Right atrium auricular region (tissue), 2 donors: Measurements from ENCODE around the gene EVI5L. TPM values are rescaled to one million over a fixed set of nuclear protein-coding genes. Genes with fewer than 3 reads are reported as not detected.

ENCODE experiments used
- DNase-seq: peaks from one replicate; pipeline ENCODE4 v3.0.0-alpha.2; 2019; ENCODE audit warnings: low spot score
- H3K27ac ChIP-seq, 2 donors: fragments of 200-600 bp; sonication (generic); 1 replicate in 1 of 2; 2 replicates in 1 of 2; pipeline ENCODE4 v1.5.1; 2016 to 2019
- H3K27me3 ChIP-seq, 2 donors: fragments of 200-600 bp; sonication (generic); one replicate each; pipeline versions ENCODE4 v1.5.1 to v1.6.0; 2017 to 2019
- H3K36me3 ChIP-seq: fragments of 200-600 bp; sonication (generic); one replicate; pipeline ENCODE4 v1.5.1; 2016
- H3K4me1 ChIP-seq, 2 donors: fragments of 200-600 bp; sonication (generic); one replicate each; pipeline versions ENCODE4 v1.5.1 to v1.6.0; 2017 to 2019
- H3K4me3 ChIP-seq, 2 donors: fragments of 200-600 bp; sonication (generic); 1 replicate in 1 of 2; 2 replicates in 1 of 2; pipeline ENCODE4 v1.5.1; 2017 to 2019; ENCODE audit warnings: mild to moderate bottlenecking in 1 of 2, moderate library complexity in 1 of 2
- H3K9me3 ChIP-seq, 2 donors: fragments of 200-600 bp; sonication (generic); one replicate each; pipeline ENCODE4 v1.5.1; 2019
- total RNA-seq, 2 donors: library from RNA; depleted of rRNA; stranded (reverse); fragments of >200 nt; gene quantifications; one replicate each; pipeline ENCODE4 v1.1.0, GENCODE V29; 2016
- TF ChIP-seq, protein P1 (sequence below), 2 donors: fragments of 200-600 bp; sonication (generic); IDR thresholded peaks; one replicate each; pipeline ENCODE4 v1.5.1; 2019; ENCODE audit warnings: antibody characterized with exemption in 2 of 2

The EVI5L gene
- total RNA-seq, 2 donors from 2014 or later = 14.2 to 17.4 TPM

DNA sequence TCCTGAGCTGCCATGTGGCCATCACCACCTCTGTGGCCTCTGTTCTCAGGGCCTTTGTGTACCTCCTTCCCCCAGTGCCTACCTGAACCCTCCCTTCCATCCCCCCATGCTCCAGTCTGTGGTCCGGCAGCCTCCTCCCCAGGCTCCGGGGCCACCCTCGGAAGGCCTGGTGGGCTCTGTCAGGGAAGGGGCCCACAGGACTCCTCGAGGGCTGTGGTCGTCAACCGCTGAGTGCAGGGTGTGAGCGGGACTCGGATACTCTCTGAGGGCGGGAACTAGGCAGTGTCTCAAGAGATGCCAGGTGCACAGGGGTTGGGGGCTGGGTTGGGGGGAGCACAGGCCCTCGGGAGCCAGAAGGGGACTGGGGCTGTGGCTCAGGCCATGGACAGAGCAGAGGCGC is 77.5 kb downstream of the EVI5L start:
- H3K36me3 ChIP-seq = peaks cover 47% of the 10 kb centered on the region
- H3K9me3 ChIP-seq = no peaks in the 10 kb centered on the region
- no peaks in the 10 kb centered on the region for H3K27me3 ChIP-seq
- peaks cover 0 to 50% of the 10 kb centered on the region in 2 donors for H3K4me1 ChIP-seq
- TF ChIP-seq, protein P1, sequence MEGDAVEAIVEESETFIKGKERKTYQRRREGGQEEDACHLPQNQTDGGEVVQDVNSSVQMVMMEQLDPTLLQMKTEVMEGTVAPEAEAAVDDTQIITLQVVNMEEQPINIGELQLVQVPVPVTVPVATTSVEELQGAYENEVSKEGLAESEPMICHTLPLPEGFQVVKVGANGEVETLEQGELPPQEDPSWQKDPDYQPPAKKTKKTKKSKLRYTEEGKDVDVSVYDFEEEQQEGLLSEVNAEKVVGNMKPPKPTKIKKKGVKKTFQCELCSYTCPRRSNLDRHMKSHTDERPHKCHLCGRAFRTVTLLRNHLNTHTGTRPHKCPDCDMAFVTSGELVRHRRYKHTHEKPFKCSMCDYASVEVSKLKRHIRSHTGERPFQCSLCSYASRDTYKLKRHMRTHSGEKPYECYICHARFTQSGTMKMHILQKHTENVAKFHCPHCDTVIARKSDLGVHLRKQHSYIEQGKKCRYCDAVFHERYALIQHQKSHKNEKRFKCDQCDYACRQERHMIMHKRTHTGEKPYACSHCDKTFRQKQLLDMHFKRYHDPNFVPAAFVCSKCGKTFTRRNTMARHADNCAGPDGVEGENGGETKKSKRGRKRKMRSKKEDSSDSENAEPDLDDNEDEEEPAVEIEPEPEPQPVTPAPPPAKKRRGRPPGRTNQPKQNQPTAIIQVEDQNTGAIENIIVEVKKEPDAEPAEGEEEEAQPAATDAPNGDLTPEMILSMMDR (IDR thresholded peaks at IDR 0.05) = no peak
- no peak overlapping the region for H3K27ac ChIP-seq
- H3K4me3 ChIP-seq = no peak overlapping the region
- DNase-seq = no peak

DNA sequence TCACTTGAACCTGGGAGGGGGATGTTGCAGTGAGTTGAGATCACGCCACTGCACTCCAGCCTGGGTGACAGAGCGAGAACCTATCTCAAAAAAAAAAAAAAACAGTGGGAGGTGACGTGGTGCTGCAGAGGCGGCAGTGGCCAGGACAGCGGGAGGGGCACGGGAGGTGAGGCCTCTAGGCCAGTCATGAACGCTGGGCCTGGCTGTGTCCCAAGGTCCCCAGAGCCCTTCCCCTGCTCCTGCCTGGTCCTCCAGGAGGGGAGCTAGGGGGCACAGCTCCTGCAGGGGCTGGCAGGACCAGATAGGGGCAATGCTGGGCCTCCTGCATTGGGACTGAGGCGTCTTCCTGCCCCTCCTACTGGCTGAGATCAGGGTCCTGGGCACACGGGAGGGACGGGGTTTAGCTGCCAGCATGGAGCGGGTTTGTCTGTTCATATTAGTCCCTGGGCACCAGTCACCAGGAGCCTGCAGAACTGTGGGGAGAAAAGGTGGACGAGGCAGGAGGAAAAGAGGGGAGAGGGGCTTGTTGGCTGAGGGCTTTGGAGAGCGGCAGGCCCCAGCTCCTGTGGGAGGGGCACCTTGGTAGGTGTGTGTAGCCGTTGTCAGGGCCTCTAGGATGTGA is 78.2 kb downstream of the EVI5L start:
- H3K4me3 ChIP-seq = no peak overlapping the region
- H3K4me1 ChIP-seq = peaks cover 0 to 44% of the 10 kb centered on the region in 2 donors
- no peak overlapping the region for H3K27ac ChIP-seq
- peaks cover 53% of the 10 kb centered on the region for H3K36me3 ChIP-seq
- DNase-seq = no peak
- H3K9me3 ChIP-seq = no peaks in the 10 kb centered on the region
- H3K27me3 ChIP-seq = no peaks in the 10 kb centered on the region
- TF ChIP-seq, protein P1 (IDR thresholded peaks at IDR 0.05) = no peak

DNA sequence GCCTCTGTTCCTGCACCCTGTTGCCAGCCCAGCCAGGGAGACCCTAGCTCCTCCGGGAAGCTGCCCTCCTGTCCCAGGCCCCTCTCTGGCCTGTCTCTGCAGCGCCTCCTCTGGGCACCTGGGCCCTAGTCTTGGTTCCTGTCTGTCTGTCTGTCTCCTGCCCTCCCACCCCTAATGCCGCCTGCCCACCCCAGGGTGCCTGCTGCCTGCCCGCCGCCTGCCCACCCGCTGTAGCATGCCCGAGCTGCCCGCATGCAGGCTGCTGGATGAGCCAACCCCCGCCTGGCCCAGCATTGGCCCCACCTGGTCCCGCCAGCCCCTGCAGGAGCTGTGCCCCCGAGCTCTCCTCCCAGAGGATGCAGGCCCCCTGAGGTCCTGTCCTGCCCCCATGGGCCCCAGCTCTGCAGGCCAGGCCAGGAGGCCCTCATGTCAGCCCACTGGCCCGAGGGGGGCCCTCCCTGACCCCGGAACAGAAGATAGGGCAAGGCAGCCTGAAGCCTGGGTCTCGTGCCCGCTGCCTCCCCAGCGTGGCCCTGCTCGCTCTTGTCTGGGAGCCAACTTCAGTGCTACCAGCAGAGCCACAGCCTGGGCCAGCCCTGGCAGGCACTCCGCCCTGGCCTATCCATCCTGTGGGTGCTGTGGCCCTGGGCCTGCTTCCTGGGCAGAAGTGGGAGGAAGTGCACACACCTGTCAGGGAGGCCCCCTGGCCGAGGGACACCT is 78.9 kb downstream of the EVI5L start:
- H3K27me3 ChIP-seq = no peaks in the 10 kb centered on the region
- TF ChIP-seq, protein P1 (IDR thresholded peaks at IDR 0.05) = no peak
- peaks cover 53% of the 10 kb centered on the region for H3K36me3 ChIP-seq
- H3K27ac ChIP-seq = no peak overlapping the region
- H3K9me3 ChIP-seq = no peaks in the 10 kb centered on the region
- no peak overlapping the region for H3K4me3 ChIP-seq
- no peak for DNase-seq
- H3K4me1 ChIP-seq = peaks cover 0 to 44% of the 10 kb centered on the region in 2 donors

DNA sequence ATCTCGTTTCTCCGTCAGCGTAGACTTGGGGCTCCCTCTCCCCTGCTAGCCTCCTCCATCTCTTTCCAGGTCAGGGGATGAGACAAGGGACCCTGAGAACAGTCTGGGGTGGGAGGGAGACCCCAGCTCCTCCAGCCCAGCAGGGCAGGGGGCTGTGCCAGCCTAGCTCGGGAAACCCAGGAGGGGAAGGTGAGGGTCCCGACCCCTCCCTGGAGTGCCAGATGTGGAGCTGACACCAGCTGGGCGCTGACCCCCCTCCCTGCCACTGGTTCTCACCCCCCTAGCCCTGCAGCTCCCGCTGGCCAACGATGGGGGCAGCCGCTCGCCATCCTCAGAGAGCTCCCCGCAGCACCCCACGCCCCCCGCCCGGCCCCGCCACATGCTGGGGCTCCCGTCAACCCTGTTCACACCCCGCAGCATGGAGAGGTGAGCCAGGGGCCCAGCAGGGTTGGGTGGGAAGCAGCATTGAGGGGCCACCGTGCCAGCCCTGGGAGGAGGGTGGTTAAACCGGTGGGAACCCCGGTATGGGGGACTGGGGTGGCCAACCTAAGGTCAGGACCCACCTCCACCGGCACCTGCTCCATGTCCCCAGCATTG is 79.6 kb downstream of the EVI5L start:
- Histone ChIP-seq H3K27ac (no peak overlapping the region), H3K4me1 (peaks cover 0 to 40% of the 10 kb centered on the region in 2 donors), H3K4me3 (no peak overlapping the region), H3K27me3 (no peaks in the 10 kb centered on the region), H3K36me3 (peaks cover 53% of the 10 kb centered on the region), H3K9me3 (no peaks in the 10 kb centered on the region)
- no peak for DNase-seq
- TF ChIP-seq, protein P1 (IDR thresholded peaks at IDR 0.05) = no peak

DNA sequence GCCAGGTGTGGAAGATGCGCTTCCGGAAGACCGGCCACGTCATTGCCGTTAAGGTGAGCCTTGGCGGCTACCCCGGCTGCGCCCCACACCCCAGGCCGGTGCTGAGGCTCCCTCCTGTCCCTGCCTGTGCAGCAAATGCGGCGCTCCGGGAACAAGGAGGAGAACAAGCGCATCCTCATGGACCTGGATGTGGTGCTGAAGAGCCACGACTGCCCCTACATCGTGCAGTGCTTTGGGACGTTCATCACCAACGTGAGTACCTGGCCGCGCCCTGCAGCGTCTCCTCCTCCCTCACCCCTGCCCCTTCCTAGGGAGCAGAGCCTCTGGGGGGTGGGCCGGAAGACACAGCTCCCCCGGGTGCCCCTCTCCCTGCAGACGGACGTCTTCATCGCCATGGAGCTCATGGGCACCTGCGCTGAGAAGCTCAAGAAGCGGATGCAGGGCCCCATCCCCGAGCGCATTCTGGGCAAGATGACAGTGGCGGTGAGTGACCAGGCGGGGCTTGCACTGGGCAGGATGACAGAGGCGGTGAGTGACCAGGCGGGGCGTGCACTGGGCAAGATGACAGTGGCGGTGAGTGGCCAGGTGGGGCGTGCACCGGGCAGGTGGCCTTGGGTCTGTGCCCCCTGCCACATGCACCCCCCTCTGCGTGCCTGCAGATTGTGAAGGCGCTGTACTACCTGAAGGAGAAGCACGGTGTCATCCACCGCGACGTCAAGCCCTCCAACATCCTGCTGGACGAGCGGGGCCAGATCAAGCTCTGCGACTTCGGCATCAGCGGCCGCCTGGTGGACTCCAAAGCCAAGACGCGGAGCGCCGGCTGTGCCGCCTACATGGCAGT is 80.5 kb downstream of the EVI5L start:
- TF ChIP-seq, protein P1 (IDR thresholded peaks at IDR 0.05) = no peak
- Histone ChIP-seq H3K9me3 (no peaks in the 10 kb centered on the region), H3K27ac (no peak overlapping the region), H3K27me3 (no peaks in the 10 kb centered on the region), H3K36me3 (peaks cover 50% of the 10 kb centered on the region), H3K4me3 (no peak overlapping the region), H3K4me1 (peaks cover 0 to 31% of the 10 kb centered on the region in 2 donors)
- DNase-seq = no peak
